ENCODE data around the gene RFESD. TPM values are rescaled to one million over a fixed set of nuclear protein-coding genes. Genes with fewer than 3 reads are reported as not detected.

The RFESD gene
- total and polyA plus RNA-seq, 2 of the 8 experiments (the other 6 are each of a cell fraction or from before 2014, with no cell fraction given), result 1.7 to 2.0 TPM

GRCh38 chr5:95613514-95613913 is 33.1 kb upstream of the RFESD start:
- CTCF ChIA-PET (ENCODE audit: partially characterized antibody), result interaction anchor here (1.5 kb wide), 1 partner anchor 205 kb away, joined by 5 read pairs; no protein-coding TSS in a partner anchor
- Histone ChIP-seq H3K23me2 (ENCODE audit: low read depth, low read length) (no peaks in the 10 kb centered on the region), H4K20me1 (replicated peaks in 1 of 2; ENCODE audit: control insufficient read depth in 1 of 2, insufficient read depth in 2 of 2, low read length in 2 of 2) (no peaks in the 10 kb centered on the region), H4K91ac (replicated peaks; ENCODE audit: insufficient read length, low read length) (no peak overlapping the region), H2BK120ac (replicated peaks; ENCODE audit: low read depth, low read length) (no peak overlapping the region), H3K56ac (replicated peaks; ENCODE audit: insufficient read length, low read depth, low read length) (no peak overlapping the region), H3K4me1 (replicated peaks in 1 of 4; ENCODE audit: control insufficient read depth in 3 of 4, insufficient read depth in 4 of 4, low read length in 3 of 4) (no peaks in the 10 kb centered on the region), H2BK12ac (ENCODE audit: low read depth, low read length) (no peak overlapping the region), H3K9ac (replicated peaks in 1 of 4; ENCODE audit: extremely low read depth in 1 of 4, low read depth in 3 of 4, low read length in 3 of 4) (no peak overlapping the region), H3K79me1 (ENCODE audit: low read depth, low read length) (no peaks in the 10 kb centered on the region), H2AK5ac (ENCODE audit: low read depth, low read length) (no peak overlapping the region), H3K27me3 (replicated peaks in 1 of 4; ENCODE audit: control insufficient read depth in 3 of 4, extremely low read depth in 1 of 4, insufficient read depth in 3 of 4, low read length in 3 of 4) (peaks cover 0 to 4% (median 3%) of the 10 kb centered on the region in 4 experiments; a peak in 5 of 7 replicates), H2BK5ac (ENCODE audit: low read depth, low read length) (no peak overlapping the region), H2BK15ac (ENCODE audit: low read length) (no peak overlapping the region), H3K4me3 (ENCODE audit: extremely low read depth in 1 of 4, insufficient read depth in 2 of 4, low read depth in 3 of 4, low read length in 4 of 4) (no peak overlapping the region), H3K4ac (replicated peaks; ENCODE audit: insufficient read length, low read depth, low read length) (no peak overlapping the region), H3K4me2 (ENCODE audit: insufficient read depth in 1 of 2, low read depth in 2 of 2, low read length in 2 of 2) (no peak overlapping the region), H4K5ac (ENCODE audit: insufficient read length, low read depth, low read length) (no peak overlapping the region), H2BK20ac (ENCODE audit: low read length) (no peak overlapping the region), H3K23ac (ENCODE audit: insufficient read length) (no peak overlapping the region), H3K18ac (ENCODE audit: extremely low read depth, low read length) (no peak overlapping the region), H3K79me2 (ENCODE audit: control insufficient read depth in 1 of 2, insufficient read depth in 2 of 2, low read length in 2 of 2) (no peaks in the 10 kb centered on the region), H3K36me3 (ENCODE audit: control insufficient read depth in 2 of 4, insufficient read depth in 4 of 4, low read length in 3 of 4) (no peaks in the 10 kb centered on the region), H2AFZ (ENCODE audit: low read length) (no peak overlapping the region), H3K27ac (ENCODE audit: low read depth, low read length) (no peak overlapping the region), H3K9me3 (ENCODE audit: insufficient read depth in 2 of 2, low read depth in 1 of 2, low read length in 1 of 2) (peaks cover 0 to 6% of the 10 kb centered on the region in 2 experiments; a peak in 2 of 4 replicates), H4K8ac (ENCODE audit: extremely low read depth, insufficient read depth, low read length) (no peak overlapping the region), H3K14ac (ENCODE audit: insufficient read length) (no peak overlapping the region)
- WGBS, 2 experiments (ENCODE audit: extremely low coverage in 1 of 2, insufficient coverage in 1 of 2, insufficient read length in 1 of 2, insufficient replicate concordance in 2 of 2, low coverage in 1 of 2, low lambda C conversion rate in 2 of 2, missing lambda C conversion rate in 1 of 2), result 100% methylated on average over 1 of the region's 1 CpG; no CpG with 5 or more reads in 1 of the 2 experiments
- FAIRE-seq, result no peak
- no peak for DNase-seq (ENCODE audit: low read depth in 1 of 2, low spot score in 2 of 2)
- POLR2A ChIA-PET (ENCODE audit: partially characterized antibody), result no interaction called here
- TF ChIP-seq MAX (IDR thresholded peaks at IDR 0.05) (no peak), ATF2 (IDR thresholded peaks at IDR 0.05; ENCODE audit: low read length) (no peak), CHD2 (IDR thresholded peaks at IDR 0.05; ENCODE audit: low read length) (no peak), PHF8 (conservative IDR thresholded peaks at IDR 0.05; ENCODE audit: low read depth, low read length) (no peak), JUND (IDR thresholded peaks at IDR 0.05; ENCODE audit: low read length) (no peak), RBBP5 (IDR thresholded peaks at IDR 0.05; ENCODE audit: borderline replicate concordance, low read depth, low read length) (no peak), RNF2 (IDR thresholded peaks at IDR 0.05; ENCODE audit: borderline replicate concordance, low read depth, low read length, missing control alignments, poor library complexity, severe bottlenecking) (no peak), E2F6 (IDR thresholded peaks at IDR 0.05) (no peak), HDAC6 (IDR thresholded peaks at IDR 0.05; ENCODE audit: low read depth, low read length) (no peak), RAD21 (IDR thresholded peaks at IDR 0.05 in 1 of 2, conservative IDR thresholded peaks at IDR 0.05 in 1 of 2; ENCODE audit: low read depth in 2 of 2, low read length in 2 of 2) (no peak)

Data from H1 (cell line).